Measurements from ENCODE around the gene FOXP3. TPM values are rescaled to one million over a fixed set of nuclear protein-coding genes. Genes with fewer than 3 reads are reported as not detected.

The FOXP3 gene
- total RNA-seq, 1 donor from 2014 or later = not detected

DNA sequence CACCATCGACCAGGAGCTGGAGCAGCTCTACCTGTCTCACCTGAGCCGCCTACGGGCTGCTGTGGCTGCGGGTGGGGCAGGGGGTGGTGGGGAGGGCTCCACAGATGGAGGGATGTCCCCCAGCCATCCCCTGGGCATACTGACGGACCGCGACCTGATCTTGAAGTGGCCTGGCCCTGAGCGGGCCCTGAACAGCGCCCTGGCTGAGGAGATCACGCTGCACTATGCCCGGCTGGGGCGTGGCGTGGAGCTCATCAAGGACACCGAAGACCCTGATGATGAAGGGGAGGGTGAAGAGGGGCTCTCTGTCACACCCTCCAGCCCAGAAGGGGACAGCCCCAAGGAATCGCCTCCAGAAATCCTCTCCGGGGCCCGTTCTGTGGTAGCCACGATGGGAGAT is 21.6 kb upstream of the FOXP3 start:
- no peak overlapping the region for H3K4me3 ChIP-seq (ENCODE audit: low read depth, low read length)
- DNase-seq (ENCODE audit: low read depth) = no peak
- TF ChIP-seq, protein P1, sequence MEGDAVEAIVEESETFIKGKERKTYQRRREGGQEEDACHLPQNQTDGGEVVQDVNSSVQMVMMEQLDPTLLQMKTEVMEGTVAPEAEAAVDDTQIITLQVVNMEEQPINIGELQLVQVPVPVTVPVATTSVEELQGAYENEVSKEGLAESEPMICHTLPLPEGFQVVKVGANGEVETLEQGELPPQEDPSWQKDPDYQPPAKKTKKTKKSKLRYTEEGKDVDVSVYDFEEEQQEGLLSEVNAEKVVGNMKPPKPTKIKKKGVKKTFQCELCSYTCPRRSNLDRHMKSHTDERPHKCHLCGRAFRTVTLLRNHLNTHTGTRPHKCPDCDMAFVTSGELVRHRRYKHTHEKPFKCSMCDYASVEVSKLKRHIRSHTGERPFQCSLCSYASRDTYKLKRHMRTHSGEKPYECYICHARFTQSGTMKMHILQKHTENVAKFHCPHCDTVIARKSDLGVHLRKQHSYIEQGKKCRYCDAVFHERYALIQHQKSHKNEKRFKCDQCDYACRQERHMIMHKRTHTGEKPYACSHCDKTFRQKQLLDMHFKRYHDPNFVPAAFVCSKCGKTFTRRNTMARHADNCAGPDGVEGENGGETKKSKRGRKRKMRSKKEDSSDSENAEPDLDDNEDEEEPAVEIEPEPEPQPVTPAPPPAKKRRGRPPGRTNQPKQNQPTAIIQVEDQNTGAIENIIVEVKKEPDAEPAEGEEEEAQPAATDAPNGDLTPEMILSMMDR (conservative IDR thresholded peaks at IDR 0.05; ENCODE audit: low read depth, low read length) = no peak

DNA sequence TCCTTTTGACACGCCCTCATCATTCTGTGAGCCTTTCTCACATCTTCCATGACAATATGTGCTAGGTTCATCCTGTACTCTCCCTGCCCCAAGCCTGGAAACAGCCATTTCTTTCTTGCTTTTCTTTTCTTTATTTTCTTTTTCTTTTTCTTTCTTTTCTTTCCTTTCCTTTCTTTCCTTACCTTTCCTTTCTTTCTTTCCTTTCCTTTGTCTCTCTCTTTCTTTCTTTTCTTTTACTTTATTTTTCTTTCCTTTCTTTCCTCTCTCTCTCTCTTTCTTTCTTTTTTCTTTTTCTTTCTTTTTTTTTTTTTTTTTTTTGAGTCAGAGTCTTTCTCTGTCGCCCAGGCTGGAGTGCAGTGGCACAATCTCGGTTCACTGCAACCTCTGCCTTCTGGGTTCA is 19.7 kb upstream of the FOXP3 start:
- no peak overlapping the region for H3K4me3 ChIP-seq (ENCODE audit: low read depth, low read length)
- TF ChIP-seq, protein P1 (conservative IDR thresholded peaks at IDR 0.05; ENCODE audit: low read depth, low read length) = no peak
- no peak for DNase-seq (ENCODE audit: low read depth)

GRCh38 chrX:49282647-49283011 is 18.1 kb upstream of the FOXP3 start:
- DNase-seq (ENCODE audit: low read depth) = no peak
- TF ChIP-seq, protein P1 (conservative IDR thresholded peaks at IDR 0.05; ENCODE audit: low read depth, low read length) = no peak
- no peak overlapping the region for H3K4me3 ChIP-seq (ENCODE audit: low read depth, low read length)

DNA sequence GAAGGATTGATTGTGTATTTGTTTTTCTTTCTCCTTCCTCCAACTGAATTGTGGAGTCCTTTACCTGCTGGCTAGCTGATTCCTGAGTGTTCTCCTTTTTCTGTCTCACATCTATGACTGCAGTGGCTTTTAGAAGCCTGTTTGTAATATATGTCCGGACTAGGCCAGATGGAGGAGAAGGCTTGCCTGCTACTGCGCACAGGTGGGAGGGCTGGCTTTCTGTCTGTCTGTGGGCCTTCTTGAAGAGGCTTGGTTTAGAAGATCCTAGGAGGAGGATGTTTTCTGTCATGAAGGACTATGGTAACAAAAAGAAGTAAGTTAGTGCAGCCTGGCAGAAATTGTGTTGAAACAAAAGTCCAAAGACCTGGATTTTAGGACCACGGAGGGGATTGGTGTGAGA is 13.6 kb upstream of the FOXP3 start:
- no peak overlapping the region for H3K4me3 ChIP-seq (ENCODE audit: low read depth, low read length)
- no peak for DNase-seq (ENCODE audit: low read depth)
- TF ChIP-seq, protein P1 (conservative IDR thresholded peaks at IDR 0.05; ENCODE audit: low read depth, low read length) = no peak

- TF ChIP-seq, protein P1 (conservative IDR thresholded peaks at IDR 0.05; ENCODE audit: low read depth, low read length) = no peak
- H3K4me3 ChIP-seq (ENCODE audit: low read depth, low read length) = no peak overlapping the region
- DNase-seq (ENCODE audit: low read depth) = no peak
Measured at GRCh38 chrX:49277535-49277830, 13.0 kb upstream of the FOXP3 start.

DNA sequence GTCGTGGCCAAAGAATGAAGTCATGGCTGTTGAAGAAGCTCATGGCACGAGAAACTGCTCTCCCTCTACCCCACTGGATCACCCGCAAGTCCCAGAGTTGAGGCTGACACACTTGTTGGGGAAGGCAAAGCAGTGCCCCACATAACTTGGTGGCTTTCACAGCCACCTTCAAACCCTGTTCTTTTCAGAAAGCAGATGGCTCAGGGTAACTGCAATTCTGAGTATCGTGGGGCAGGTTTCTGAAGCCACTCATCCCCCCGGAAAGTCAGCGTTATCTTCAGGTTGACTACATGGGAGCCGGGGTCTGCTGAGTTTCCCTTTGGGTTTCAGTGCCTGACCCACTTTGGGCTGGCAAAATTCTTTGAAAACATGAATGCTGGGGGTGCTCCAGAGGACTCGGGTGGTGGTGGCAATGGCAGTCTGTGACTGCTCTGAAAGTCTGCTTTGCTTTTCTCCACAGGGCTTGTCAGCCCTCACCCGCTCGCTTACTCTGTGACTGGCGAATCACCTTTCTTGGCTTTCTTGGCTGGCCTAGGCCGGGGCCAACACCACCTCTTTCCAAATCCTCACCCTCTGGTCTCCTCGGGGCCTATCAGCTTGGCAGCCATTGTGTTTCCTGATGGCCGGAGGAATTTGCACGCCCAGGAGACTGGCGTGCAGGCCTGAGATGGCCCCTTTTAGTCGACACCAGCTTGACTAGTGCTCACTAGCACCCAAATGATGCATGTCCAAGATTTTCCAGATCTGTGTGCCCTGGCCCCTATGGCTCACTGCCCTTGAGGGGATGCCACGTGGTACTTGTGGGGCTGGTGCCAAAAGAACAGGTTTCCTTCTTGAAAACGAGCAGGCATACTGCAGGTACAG is 12.4 kb upstream of the FOXP3 start:
- no peak overlapping the region for H3K4me3 ChIP-seq (ENCODE audit: low read depth, low read length)
- TF ChIP-seq, protein P1 (conservative IDR thresholded peaks at IDR 0.05; ENCODE audit: low read depth, low read length) = no peak
- no peak for DNase-seq (ENCODE audit: low read depth)

- DNase-seq (ENCODE audit: low read depth) = no peak
- no peak overlapping the region for H3K4me3 ChIP-seq (ENCODE audit: low read depth, low read length)
- TF ChIP-seq, protein P1 (conservative IDR thresholded peaks at IDR 0.05; ENCODE audit: low read depth, low read length) = no peak
Measured at GRCh38 chrX:49276207-49276606, 11.7 kb upstream of the FOXP3 start.
